HCT116 (cell line): ENCODE measurements around the gene MAN1A1. TPM values are rescaled to one million over a fixed set of nuclear protein-coding genes. Genes with fewer than 3 reads are reported as not detected.

Source experiments
- ATAC-seq: fragments of 200-7000 bp; cut with Tn5 transposase; 2 replicates; pipeline ENCODE4 v1.9.1; 2020; ENCODE audit warnings: mild to moderate bottlenecking, moderate library complexity
- BruUV-seq: library from RNA; stranded (reverse); fragments of 400-500 nt; replicated peaks from 2 replicates; lab custom pipeline; 2021; lab: Mats Ljungman, UMichigan
- CTCF ChIA-PET: fragments of 300-600 bp; sonication (Branson Sonifier 250); formaldehyde crosslinking; loops from one replicate; lab custom pipeline; 2021; ENCODE audit warnings: antibody characterized with exemption; lab: Charles Lee
- POLR2A ChIA-PET: fragments of 300-600, 350-600 bp; sonication (Branson Sonifier 250); formaldehyde crosslinking; loops from one replicate; lab custom pipeline; 2021; ENCODE audit warnings: antibody characterized with exemption; lab: Charles Lee
- RAD21 ChIA-PET, 2 experiments: fragments of 300-600 bp; sonication (Branson Sonifier 250); formaldehyde crosslinking; loops; one replicate each; lab custom pipeline; 2023; ENCODE audit warnings: low total read pairs in 2 of 2; ENCODE audit not compliant: uncharacterized antibody in 2 of 2, unreplicated experiment in 2 of 2, low non-redundant PET in 1 of 2; lab: Charles Lee
- DNase-seq: peaks from one replicate; pipeline ENCODE4 v3.0.0-alpha.2; 2010; ENCODE audit warnings: low read depth, low spot score
- H2AFZ ChIP-seq: fragments of 200-600 bp; shearing (Covaris generic), sonication (generic); 2 replicates; pipeline ENCODE4 v1.6.1; 2017; ENCODE audit warnings: low read depth, mixed run types, mixed read lengths, antibody characterized with exemption, low read length; ENCODE audit not compliant: poor library complexity, severe bottlenecking
- H3K27ac ChIP-seq: 2 replicates; pipeline ENCODE4 v1.5.1; 2012; ENCODE audit warnings: low read depth, low read length
- H3K27me3 ChIP-seq: fragments of 200-600 bp; sonication (generic); 2 replicates; pipeline ENCODE4 v1.6.1; 2016; ENCODE audit warnings: mixed run types, low read length, mixed read lengths; ENCODE audit not compliant: insufficient read depth
- H3K36me3 ChIP-seq, 2 experiments: fragments of 200-500 bp in 1 of 2; fragments of 200-600 bp in 1 of 2; sonication (Bioruptor generic) in 1 of 2; sonication (generic) in 1 of 2; 2 replicates each; pipeline versions ENCODE4 v1.5.1 to v1.6.1; 2014 to 2016; ENCODE audit warnings: low read length in 2 of 2, inconsistent platforms in 1 of 2, mixed read lengths in 1 of 2, mixed run types in 1 of 2; ENCODE audit not compliant: insufficient read depth in 2 of 2, control insufficient read depth in 1 of 2
- H3K4me1 ChIP-seq, 2 experiments: fragments of 200-600 bp in 1 of 2; sonication (generic) in 1 of 2; 2 replicates each; pipeline versions ENCODE4 v1.5.1 to v1.6.1; 2012 to 2017; ENCODE audit warnings: low read length in 2 of 2, inconsistent platforms in 1 of 2, mild to moderate bottlenecking in 1 of 2, mixed read lengths in 1 of 2, mixed run types in 1 of 2, moderate library complexity in 1 of 2; ENCODE audit not compliant: insufficient read depth in 2 of 2, control insufficient read depth in 1 of 2
- H3K4me2 ChIP-seq: fragments of 200-600 bp; sonication (generic); 2 replicates; pipeline ENCODE4 v1.6.1; 2017; ENCODE audit warnings: mixed run types, low read length, mixed read lengths
- H3K4me3 ChIP-seq, 2 experiments: fragments of 200-600 bp in 1 of 2; sonication (generic) in 1 of 2; replicated peaks in 1 of 2; 2 replicates each; pipeline ENCODE4 v1.5.1; 2011 to 2016; ENCODE audit warnings: low read length in 2 of 2, control low read depth in 1 of 2, low read depth in 1 of 2, mild to moderate bottlenecking in 1 of 2, mixed read lengths in 1 of 2, mixed run types in 1 of 2
- H3K79me2 ChIP-seq: fragments of 200-600 bp; sonication (generic); 2 replicates; pipeline ENCODE4 v1.6.1; 2017; ENCODE audit warnings: mild to moderate bottlenecking, mixed run types, low read length, moderate library complexity, mixed read lengths; ENCODE audit not compliant: insufficient read depth
- H3K9ac ChIP-seq: fragments of 200-600 bp; sonication (generic); 2 replicates; pipeline ENCODE4 v1.6.1; 2016; ENCODE audit warnings: low read length, mixed read lengths
- H3K9me2 ChIP-seq: fragments of 200-600 bp; sonication (generic), shearing (Covaris generic); 2 replicates; pipeline ENCODE4 v1.6.1; 2017; ENCODE audit warnings: mixed run types, mild to moderate bottlenecking, moderate library complexity; ENCODE audit not compliant: insufficient read depth
- H3K9me3 ChIP-seq, 2 experiments: fragments of 200-500 bp in 1 of 2; fragments of 200-600 bp in 1 of 2; sonication (Bioruptor generic) in 1 of 2; sonication (generic) in 1 of 2; 2 replicates each; pipeline ENCODE4 v1.6.1; 2014 to 2017; ENCODE audit warnings: low read length in 2 of 2, mixed read lengths in 2 of 2, inconsistent platforms in 1 of 2, low read depth in 1 of 2, mild to moderate bottlenecking in 1 of 2, mixed run types in 1 of 2, moderate library complexity in 1 of 2; ENCODE audit not compliant: control insufficient read depth in 1 of 2, insufficient read depth in 1 of 2
- H4K20me1 ChIP-seq: fragments of 200-600 bp; sonication (generic), shearing (Covaris generic); 2 replicates; pipeline ENCODE4 v1.6.1; 2017; ENCODE audit warnings: mixed run types, mild to moderate bottlenecking, moderate library complexity; ENCODE audit not compliant: insufficient read depth
- ATF3 ChIP-seq: IDR thresholded peaks from 2 replicates; pipeline ENCODE4 v1.6.1; 2012
- CEBPB ChIP-seq: IDR thresholded peaks from 2 replicates; pipeline ENCODE4 v1.6.1; 2012; ENCODE audit warnings: low read depth
- ELF1 ChIP-seq: IDR thresholded peaks from 2 replicates; pipeline ENCODE4 v1.6.1; 2012; ENCODE audit warnings: low read depth, borderline replicate concordance
- EZH2 ChIP-seq: fragments of 200-600 bp; sonication (generic); IDR thresholded peaks from 2 replicates; pipeline ENCODE4 v1.6.1; 2017; ENCODE audit warnings: antibody characterized with exemption, mixed run types
- JUND ChIP-seq: IDR thresholded peaks from 2 replicates; pipeline ENCODE4 v1.6.1; 2012
- RAD21 ChIP-seq: IDR thresholded peaks from 2 replicates; pipeline ENCODE4 v1.6.1; 2012; ENCODE audit warnings: low read depth, mild to moderate bottlenecking
- SIN3A ChIP-seq: IDR thresholded peaks from 2 replicates; pipeline ENCODE4 v1.6.1; 2012; ENCODE audit warnings: low read depth
- YY1 ChIP-seq: IDR thresholded peaks from 2 replicates; pipeline ENCODE4 v1.6.1; 2011; ENCODE audit warnings: low read length, low read depth, moderate library complexity, mild to moderate bottlenecking; ENCODE audit not compliant: insufficient replicate concordance; ENCODE audit errors: extremely low read depth
- ZBTB33 ChIP-seq: IDR thresholded peaks from 2 replicates; pipeline ENCODE4 v1.6.1; 2011; ENCODE audit warnings: mild to moderate bottlenecking, low read length, moderate library complexity; ENCODE audit not compliant: insufficient replicate concordance; ENCODE audit errors: extremely low read depth
- ZNF274 ChIP-seq: fragments of 200-500 bp; sonication (Bioruptor generic); IDR thresholded peaks from 2 replicates; pipeline ENCODE4 v1.6.1; 2014; ENCODE audit warnings: mild to moderate bottlenecking, low read depth, low read length, inconsistent platforms
- intact Hi-C: fragments of 100-400 bp; cut with micrococcal nuclease; formaldehyde crosslinking; loops from 2 replicates; pipeline ENCODE4 v1.10.0; 2022
- total RNA-seq: library from RNA; stranded (reverse); gene quantifications from one replicate; pipeline ENCODE4 v1.2.1, GENCODE V29; 2021; ENCODE audit not compliant: unreplicated experiment
- TF ChIP-seq, protein P1 (sequence below), 3 experiments: fragments of 200-600 bp in 1 of 3; sonication (generic) in 1 of 3; IDR thresholded peaks in 2 of 3; conservative IDR thresholded peaks in 1 of 3; 2 replicates each; pipeline ENCODE4 v1.5.1; 2012 to 2017; ENCODE audit warnings: low read depth in 2 of 3, low read length in 2 of 3, antibody characterized with exemption in 1 of 3, borderline replicate concordance in 1 of 3, control low read depth in 1 of 3, mild to moderate bottlenecking in 1 of 3, mixed read lengths in 1 of 3, mixed run types in 1 of 3, moderate library complexity in 1 of 3; ENCODE audit not compliant: insufficient read depth in 1 of 3

The MAN1A1 gene
- total RNA-seq, 1 experiment from 2014 or later, result 46.0 TPM

DNA sequence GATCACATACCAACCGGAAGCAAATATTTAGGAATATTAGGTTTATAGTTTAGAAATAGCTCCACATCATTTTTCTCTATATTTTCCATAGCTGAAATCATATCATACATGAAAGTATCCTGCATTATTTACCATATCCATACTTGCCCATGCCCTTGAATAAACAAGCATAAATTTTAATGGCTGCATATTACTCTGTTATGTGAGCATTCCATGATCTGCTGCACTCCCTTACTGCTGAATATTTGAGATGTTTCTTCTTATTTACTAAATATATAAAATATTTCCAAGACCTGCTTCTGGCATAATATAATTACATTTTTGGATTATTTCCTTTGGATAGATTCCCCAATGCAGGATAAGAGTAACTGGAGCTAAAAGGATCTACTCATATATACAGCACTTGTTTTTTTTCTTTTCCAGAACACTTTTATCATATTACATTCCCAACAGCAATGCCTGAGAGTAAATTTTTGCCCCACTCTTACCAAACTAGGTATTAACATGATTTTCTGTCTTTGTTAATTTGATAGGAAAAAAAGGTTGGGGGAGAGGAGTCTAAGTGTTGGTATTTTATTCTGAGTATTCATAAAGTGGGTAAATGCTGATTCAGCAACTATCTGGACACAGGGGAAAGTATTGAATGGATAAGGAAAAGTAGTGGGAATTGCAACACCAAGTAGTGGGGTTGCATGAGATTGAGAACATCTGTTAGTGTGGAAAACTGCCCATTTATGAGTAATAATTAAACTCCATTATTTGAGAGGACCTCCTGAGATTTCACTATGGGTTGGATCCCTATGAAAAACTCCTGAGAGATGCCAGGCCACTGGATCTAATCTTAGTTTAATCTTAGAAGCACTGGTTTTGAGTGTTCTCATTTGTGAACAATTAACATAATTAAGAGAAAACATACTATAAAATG lies 76.0 kb downstream of the MAN1A1 start:
- no peaks in the 10 kb centered on the region; a peak in 2 of 4 replicates for H3K4me1 ChIP-seq
- H3K36me3 ChIP-seq, result peaks cover 0 to 2% of the 10 kb centered on the region in 2 experiments; a peak in 1 of 4 replicates
- no peaks in the 10 kb centered on the region for H3K79me2 ChIP-seq
- TF ChIP-seq CEBPB, result 0 out of 2 replicates have a peak, but pooled peaks have one; percentile 41
- TF ChIP-seq, protein P1, sequence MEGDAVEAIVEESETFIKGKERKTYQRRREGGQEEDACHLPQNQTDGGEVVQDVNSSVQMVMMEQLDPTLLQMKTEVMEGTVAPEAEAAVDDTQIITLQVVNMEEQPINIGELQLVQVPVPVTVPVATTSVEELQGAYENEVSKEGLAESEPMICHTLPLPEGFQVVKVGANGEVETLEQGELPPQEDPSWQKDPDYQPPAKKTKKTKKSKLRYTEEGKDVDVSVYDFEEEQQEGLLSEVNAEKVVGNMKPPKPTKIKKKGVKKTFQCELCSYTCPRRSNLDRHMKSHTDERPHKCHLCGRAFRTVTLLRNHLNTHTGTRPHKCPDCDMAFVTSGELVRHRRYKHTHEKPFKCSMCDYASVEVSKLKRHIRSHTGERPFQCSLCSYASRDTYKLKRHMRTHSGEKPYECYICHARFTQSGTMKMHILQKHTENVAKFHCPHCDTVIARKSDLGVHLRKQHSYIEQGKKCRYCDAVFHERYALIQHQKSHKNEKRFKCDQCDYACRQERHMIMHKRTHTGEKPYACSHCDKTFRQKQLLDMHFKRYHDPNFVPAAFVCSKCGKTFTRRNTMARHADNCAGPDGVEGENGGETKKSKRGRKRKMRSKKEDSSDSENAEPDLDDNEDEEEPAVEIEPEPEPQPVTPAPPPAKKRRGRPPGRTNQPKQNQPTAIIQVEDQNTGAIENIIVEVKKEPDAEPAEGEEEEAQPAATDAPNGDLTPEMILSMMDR (IDR thresholded peaks at IDR 0.05 in 2 of 3, conservative IDR thresholded peaks at IDR 0.05 in 1 of 3; ENCODE audit: borderline replicate concordance in 1 of 3, insufficient read depth in 1 of 3, low read depth in 2 of 3, low read length in 2 of 3), result no peak
- no peak overlapping the region for H2AFZ ChIP-seq
- H3K27me3 ChIP-seq, result no peaks in the 10 kb centered on the region
- BruUV-seq, result no TSS peak
- no peaks in the 10 kb centered on the region for H4K20me1 ChIP-seq
- H3K9ac ChIP-seq, result no peak overlapping the region
- POLR2A ChIA-PET, result no interaction called here
- H3K4me2 ChIP-seq, result no peak overlapping the region
- H3K27ac ChIP-seq, result no peak overlapping the region; the same call in 1 of the 2 replicates
- no peak overlapping the region for H3K4me3 ChIP-seq
- peaks cover 3 to 10% of the 10 kb centered on the region in 2 experiments; a peak in 1 of 4 replicates for H3K9me3 ChIP-seq
- RAD21 ChIA-PET, result no interaction called here
- DNase-seq (no peak), ATAC-seq (no peak)
- CTCF ChIA-PET, result no interaction called here
- intact Hi-C loops, result no loop called here
- H3K9me2 ChIP-seq, result no peaks in the 10 kb centered on the region; the same call in 1 of the 2 replicates

DNA sequence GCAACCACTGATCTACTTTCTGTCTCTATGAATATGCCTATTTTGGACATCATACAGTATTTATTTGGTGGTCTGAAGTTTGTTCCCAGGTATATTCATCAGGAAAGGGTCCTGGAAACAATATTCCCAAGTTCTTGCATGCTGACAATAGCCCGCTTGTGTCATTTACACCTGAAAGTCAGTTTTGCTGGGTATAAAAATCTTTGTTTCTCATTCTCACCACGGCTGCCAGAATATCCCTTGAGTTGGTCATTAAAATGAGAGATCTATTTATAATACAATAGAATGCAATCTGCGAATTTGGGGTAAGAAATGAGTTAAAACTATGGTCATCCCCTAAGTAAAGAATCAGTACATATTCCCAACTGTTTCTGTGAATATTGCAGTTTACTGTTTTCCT lies 79.0 kb downstream of the MAN1A1 start:
- Histone ChIP-seq H3K4me2 (no peak overlapping the region), H3K79me2 (no peaks in the 10 kb centered on the region), H3K27ac (no peak overlapping the region), H3K9me3 (peaks cover 3 to 10% of the 10 kb centered on the region in 2 experiments; a peak in 1 of 4 replicates), H2AFZ (no peak overlapping the region), H3K36me3 (peaks cover 0 to 4% of the 10 kb centered on the region in 2 experiments; a peak in 1 of 4 replicates), H3K4me1 (no peaks in the 10 kb centered on the region; a peak in 2 of 4 replicates), H3K9ac (no peak overlapping the region), H3K9me2 (no peaks in the 10 kb centered on the region; the same call in 1 of the 2 replicates), H3K4me3 (no peak overlapping the region), H4K20me1 (no peaks in the 10 kb centered on the region), H3K27me3 (no peaks in the 10 kb centered on the region)
- RAD21 ChIA-PET, result no interaction called here
- intact Hi-C loops, result no loop called here
- CTCF ChIA-PET, result no interaction called here
- ATAC-seq (no peak), DNase-seq (no peak)
- no TSS peak for BruUV-seq
- POLR2A ChIA-PET, result no interaction called here
- no peak for TF ChIP-seq EZH2
- no peak for TF ChIP-seq JUND
- no peak for TF ChIP-seq SIN3A
- TF ChIP-seq ZNF274, result no peak
- no peak for TF ChIP-seq CEBPB
- no peak for TF ChIP-seq RAD21
- no peak for TF ChIP-seq YY1
- TF ChIP-seq ZBTB33, result no peak
- TF ChIP-seq ELF1, result no peak
- no peak for TF ChIP-seq ATF3
